NOMO-1 treated with DMSO at 0.1 percent for 48 hours (cell line): ENCODE data around the gene SFN.
"Not testable (repeated sequence)": the region's sequence is repeated elsewhere in the genome, so short reads cannot be mapped to it uniquely, and the experiment has no call there.

Source experiments
- DNase-seq: peaks from one replicate; lab custom pipeline; 2025; ENCODE audit not compliant: unreplicated experiment; lab: John Stamatoyannopoulos, UW

Gene SFN

GRCh38 chr1:26838474-26839338 lies 24.2 kb upstream of the SFN start:
- DNase-seq, result no peak

DNA sequence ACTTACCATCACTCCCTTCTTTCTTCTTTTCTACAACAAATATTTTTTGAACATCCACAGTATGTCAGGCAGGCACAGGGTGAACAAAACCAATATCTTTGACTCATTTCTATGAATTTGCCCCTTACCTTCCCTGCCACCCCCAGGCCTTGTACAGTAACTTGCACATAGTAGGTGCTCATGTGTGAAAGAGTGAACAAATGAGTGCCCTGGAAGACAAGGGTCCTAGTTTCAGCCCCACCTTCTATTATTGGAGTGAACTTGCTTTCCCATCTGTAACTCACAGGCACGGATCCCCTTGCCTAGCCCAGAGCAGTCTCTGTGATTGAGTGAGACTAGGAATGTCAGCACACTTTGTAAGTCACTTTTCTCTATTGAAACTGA lies 23.6 kb upstream of the SFN start:
- DNase-seq, result no peak

GRCh38 chr1:26839779-26840178 lies 23.2 kb upstream of the SFN start:
- no peak for DNase-seq

DNA sequence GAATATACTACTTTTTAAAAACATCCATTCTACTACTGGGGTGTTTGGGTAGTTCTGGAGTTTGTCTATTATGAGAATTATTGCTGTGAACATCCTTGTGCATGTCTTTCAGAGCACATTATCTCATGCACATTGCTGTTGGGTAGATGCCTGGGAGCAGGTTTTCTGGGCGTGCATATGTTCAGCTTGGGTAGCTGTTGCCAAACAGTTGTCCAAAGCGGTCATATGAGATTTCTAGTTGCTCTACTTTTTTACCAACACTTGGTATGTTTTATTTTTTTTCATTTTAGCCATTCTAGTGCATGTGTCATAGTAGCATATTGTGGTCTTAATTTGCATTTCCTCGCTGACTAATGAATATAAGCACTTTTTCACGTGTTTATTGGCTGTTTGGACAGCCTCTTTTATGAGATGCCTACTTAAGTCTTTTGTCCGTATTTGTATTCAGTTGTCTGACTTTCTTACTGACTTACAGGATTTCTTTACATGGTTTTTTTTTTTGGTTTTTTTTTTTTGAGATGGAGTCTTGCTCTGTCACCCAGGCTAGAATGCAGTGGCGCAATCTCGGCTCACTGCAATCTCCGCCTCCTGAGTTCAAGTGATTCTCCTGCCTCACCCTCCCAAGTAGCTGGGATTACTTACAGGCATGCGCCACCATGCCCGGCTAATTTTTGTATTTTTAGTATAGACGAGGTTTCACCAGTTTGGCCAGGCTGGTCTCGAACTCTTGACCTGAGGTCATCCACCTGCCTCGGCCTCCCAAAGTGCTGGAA lies 18.3 kb upstream of the SFN start:
- DNase-seq, result no peak

DNA sequence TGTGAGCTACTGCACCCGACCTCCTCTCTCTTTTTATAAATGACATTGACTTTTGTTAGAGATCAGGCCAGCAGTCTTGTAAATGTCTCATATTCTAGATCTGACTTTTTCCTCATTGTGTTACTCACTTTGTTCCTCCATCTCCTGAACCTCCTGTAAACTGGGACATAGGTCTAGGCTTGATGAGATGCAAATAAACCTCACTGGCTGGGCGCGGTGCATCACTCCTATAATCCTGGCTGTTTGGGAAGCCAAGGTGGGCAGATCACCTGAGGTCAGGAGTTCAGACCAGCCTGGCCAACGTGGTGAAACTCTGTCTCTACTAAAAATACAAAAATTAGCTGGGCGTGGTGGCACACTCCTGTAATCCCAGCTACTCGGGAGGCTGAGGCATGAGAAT lies 15.1 kb upstream of the SFN start:
- not testable (repeated sequence) for DNase-seq

DNA sequence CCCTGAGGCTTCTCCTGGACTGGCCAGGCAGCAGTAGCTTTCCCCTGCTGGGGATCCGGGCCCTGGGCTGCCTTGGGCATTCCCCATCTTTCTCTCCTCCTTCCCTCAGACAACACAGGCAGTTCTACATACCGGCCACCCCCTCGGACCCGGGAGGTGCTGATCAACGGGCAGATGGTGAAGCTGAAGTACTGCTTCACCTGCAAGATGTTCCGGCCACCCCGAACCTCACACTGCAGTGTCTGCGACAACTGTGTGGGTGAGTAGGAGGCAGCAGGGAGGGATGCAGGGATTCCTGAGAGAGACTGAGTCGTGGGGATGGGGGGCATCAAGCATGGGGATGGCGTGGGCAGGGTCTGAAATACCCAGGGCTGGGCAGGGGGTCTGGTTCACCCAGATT lies 14.4 kb upstream of the SFN start:
- no peak for DNase-seq

GRCh38 chr1:26848941-26849774 lies 13.8 kb upstream of the SFN start:
- no peak for DNase-seq

DNA sequence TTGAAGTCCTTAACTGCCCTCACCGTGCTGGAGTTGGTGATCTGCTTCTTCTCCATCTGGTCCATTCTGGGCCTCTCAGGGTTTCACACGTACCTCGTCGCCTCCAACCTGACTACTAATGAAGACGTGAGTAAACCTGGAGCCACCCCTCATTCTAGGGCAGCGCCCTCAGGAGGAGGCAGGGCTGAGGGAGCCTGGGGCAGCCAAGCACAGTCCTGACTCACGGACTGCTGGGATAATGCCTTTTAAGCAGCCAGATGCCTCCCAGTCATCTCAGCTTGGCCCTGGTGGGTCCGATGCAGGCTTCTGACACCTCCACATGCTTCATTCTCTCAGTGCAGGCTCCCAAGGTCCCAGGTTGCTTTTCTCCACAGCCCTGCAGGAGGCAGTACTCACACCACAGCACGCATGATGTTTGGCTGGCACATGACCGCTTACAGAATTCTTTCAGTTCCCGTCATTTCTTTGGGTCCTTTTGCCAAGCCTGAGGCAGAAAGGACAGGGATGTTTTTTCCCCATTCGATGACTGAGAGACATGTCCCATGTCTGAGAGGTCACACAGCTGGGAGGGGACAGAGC lies 11.8 kb upstream of the SFN start:
- no peak for DNase-seq

DNA sequence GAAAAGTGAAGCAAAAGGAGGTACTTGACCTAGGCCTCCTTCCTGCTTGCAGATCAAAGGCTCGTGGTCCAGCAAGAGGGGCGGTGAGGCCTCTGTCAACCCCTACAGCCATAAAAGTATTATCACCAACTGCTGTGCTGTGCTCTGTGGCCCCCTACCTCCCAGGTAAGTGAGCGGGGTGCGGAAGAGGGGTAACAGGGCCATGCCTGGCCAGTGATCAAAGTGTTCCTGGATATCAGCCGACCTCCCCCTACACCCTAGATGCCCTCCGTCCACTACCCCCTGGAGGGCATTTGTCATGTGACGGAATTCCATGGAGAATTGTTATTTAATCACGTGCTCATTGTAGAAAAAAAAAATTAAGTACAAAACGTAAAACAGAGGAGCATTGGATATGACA lies 10.2 kb upstream of the SFN start:
- no peak for DNase-seq

DNA sequence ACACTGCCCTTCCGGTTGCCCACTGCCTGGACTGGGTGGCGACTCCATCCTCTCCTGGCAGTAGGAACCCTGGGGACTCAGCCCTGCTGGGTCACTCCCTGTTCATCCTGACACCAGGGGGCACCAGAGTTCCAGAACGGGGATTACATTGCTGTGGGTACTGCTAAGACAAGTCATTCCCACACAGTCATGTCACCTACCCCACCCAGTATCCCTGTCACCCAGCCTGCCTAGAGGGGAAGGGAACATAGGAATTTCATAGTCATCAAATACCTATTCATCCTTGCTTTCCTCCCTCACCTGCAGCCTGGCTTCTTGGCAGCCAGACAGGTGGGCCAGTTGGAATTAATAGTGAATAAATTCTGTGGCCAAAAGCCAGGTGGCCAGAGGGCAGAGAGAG lies 9.8 kb upstream of the SFN start:
- DNase-seq, result peak; percentile 34

DNA sequence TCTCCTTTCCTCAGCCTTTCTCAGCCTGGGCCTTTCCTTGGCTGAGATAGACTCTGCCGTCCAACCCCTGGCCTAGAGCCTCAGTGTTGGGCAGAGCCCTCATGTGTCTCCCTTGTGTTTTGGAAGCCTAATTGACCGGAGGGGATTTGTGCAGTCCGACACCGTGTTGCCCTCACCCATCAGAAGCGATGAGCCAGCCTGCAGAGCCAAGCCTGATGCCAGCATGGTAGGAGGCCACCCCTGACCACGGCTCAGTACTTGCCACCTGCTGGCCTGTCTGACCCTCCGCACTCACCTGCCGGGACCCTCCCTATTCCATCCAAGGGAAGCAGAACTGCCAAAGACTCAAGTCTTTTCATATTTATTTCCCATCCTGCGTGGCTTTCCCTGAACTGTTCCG lies 9.3 kb upstream of the SFN start:
- DNase-seq, result no peak

GRCh38 chr1:26854906-26855305 lies 8.0 kb upstream of the SFN start:
- no peak for DNase-seq

DNA sequence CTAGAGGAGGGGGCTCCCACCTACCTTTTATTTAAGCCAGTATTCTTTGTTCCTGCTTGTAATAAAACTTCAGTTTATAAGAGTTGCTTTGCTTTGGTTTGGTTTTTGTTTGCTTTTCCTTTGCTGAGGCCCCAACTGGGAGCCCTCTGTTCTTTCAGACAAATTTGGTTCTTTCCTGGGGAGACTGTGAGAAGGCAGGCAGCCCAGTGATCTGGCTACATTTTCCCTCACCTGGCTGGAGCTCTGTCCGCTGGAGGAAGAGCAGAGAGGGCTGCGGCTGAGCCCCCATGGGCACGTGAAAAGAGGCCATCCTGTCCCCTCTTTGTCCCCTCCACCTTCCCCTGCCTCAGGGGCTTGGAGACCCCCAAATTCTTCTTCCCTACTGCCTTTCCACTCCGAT lies 7.3 kb upstream of the SFN start:
- DNase-seq, result no peak

DNA sequence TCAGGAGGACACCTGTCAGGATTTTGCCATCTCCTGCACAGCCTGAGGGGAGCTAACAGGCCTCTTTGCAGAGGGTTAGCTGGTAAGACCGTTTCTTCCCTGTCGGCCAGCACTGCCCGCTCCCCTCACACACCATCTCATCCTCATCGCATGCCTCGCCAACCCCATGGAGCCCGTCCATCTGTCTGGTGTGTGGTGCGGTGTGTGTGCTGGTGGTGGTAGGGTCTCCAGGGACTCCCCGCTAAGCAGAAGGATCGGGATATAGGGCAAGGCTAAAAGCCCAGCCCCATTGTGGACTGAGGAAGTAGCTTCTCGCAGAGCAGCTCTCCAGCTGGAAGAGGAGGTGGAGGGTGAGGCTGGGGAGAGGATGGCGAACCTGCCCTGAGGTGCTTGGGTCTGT lies 6.8 kb upstream of the SFN start:
- DNase-seq, result no peak

- no peak for DNase-seq
Measured at GRCh38 chr1:26856604-26857469, 6.1 kb upstream of the SFN start.

- no peak for DNase-seq
Measured at GRCh38 chr1:26857473-26858060, 5.4 kb upstream of the SFN start.

GRCh38 chr1:26858160-26858559 lies 4.8 kb upstream of the SFN start:
- DNase-seq, result no peak

DNA sequence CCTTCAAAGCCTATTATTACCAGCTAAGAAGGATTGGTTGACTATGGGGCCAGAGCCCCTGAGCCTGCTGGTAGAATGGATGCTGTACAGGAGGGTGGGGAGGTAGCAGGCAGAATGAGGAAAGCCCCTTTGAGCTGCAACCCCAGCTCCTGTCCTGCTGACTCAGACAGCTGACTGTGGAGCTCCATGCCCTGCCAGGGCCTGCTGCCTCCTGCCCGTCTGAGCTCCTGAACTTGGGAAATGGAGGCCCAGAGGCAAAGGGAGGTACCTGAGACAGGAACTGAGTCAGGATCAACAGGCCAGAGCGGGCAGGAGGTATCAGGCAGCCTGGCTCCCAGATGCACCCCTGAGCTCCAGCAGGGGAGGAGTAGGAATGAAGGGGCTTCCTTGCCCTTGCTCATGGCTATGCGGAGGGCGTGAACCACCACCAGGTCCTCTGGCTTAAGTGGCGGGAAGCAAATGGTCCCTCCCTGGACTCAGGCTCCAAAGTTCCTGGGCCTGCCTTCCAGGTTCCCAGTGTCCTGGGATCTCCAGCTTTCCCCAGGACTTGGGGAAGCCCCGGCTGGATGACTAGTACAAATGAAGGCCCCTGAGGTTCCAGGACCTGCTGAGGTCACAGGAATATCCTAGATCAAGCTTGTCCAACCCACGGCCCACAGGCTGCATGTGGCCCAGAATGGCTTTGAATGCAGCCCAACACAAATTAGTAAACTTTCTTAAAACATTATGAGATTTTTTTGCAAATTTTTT lies 3.9 kb upstream of the SFN start:
- DNase-seq, result no peak

GRCh38 chr1:26861286-26861701 lies 1.7 kb upstream of the SFN start:
- no peak for DNase-seq
